Kidney (tissue), 14 donors: ENCODE results near the gene HAO2. TPM values are rescaled to one million over a fixed set of nuclear protein-coding genes. Genes with fewer than 3 reads are reported as not detected.

Experiments
- DNase-seq, 5 donors: peaks; one replicate each; pipeline ENCODE4 v3.0.0-alpha.2; 2013 to 2020
- FAIRE-seq: peaks from 2 replicates; lab custom pipeline; 2012; peaks lifted over from hg19 to GRCh38; lab: Jason Lieb, UNC
- H3K27ac ChIP-seq, 2 donors: one replicate each; pipeline ENCODE4 v1.7.0; 2013; ENCODE audit warnings: low read depth in 2 of 2, low read length in 2 of 2, inconsistent platforms in 1 of 2
- H3K27me3 ChIP-seq: one replicate; pipeline ENCODE4 v1.7.1; 2013; ENCODE audit warnings: low read length, inconsistent platforms; ENCODE audit not compliant: control insufficient read depth, insufficient read depth
- H3K36me3 ChIP-seq, 3 donors: one replicate each; pipeline versions ENCODE4 v1.7.0 to v1.7.1; 2013; ENCODE audit warnings: low read length in 3 of 3, control low read depth in 1 of 3, inconsistent platforms in 1 of 3; ENCODE audit not compliant: insufficient read depth in 3 of 3, control insufficient read depth in 2 of 3
- H3K4me1 ChIP-seq, 3 donors: one replicate each; pipeline versions ENCODE4 v1.7.0 to v1.7.1; 2013; ENCODE audit warnings: low read length in 3 of 3, inconsistent platforms in 1 of 3, low read depth in 1 of 3; ENCODE audit not compliant: control insufficient read depth in 2 of 3, insufficient read depth in 2 of 3
- H3K4me3 ChIP-seq, 3 donors: one replicate each; pipeline versions ENCODE4 v1.7.0 to v1.8.1; 2013; ENCODE audit warnings: low read length in 3 of 3, control low read depth in 1 of 3, inconsistent platforms in 1 of 3
- H3K9ac ChIP-seq, 3 donors: one replicate each; pipeline versions ENCODE4 v1.7.0 to v1.7.1; 2013; ENCODE audit warnings: low read length in 3 of 3, control low read depth in 1 of 3, inconsistent platforms in 1 of 3
- H3K9me3 ChIP-seq, 3 donors: one replicate each; pipeline versions ENCODE4 v1.7.0 to v1.7.1; 2013; ENCODE audit warnings: low read length in 3 of 3, control low read depth in 1 of 3, inconsistent platforms in 1 of 3; ENCODE audit not compliant: control insufficient read depth in 2 of 3, insufficient read depth in 1 of 3
- intact Hi-C: fragments of 100-400 bp; cut with DNase I; formaldehyde crosslinking; loops from one replicate; pipeline ENCODE4 v1.11.1; 2022
- polyA plus RNA-seq: library from polyadenylated mRNA; stranded (reverse); fragments of 350-450 nt; fragmentation: Illumina TruSeq; extraction: RNeasy Lipid Tissue Mini Kit (QIAGEN cat#74804); gene quantifications from one replicate; pipeline ENCODE4 v1.2.3, GENCODE V29; 2014; ENCODE audit warnings: low read depth, low replicate concordance; ENCODE audit not compliant: insufficient read depth
- total RNA-seq: library from RNA; stranded (reverse); fragmentation: NEBNext Ultra II Directional; extraction: Animal tissue kit (Norgen Biotek cat#: 25700); gene quantifications from one replicate; pipeline ENCODE4 v1.2.1, GENCODE V29; 2021
- TF ChIP-seq, protein P1 (sequence below): IDR thresholded peaks from 3 replicates; pipeline ENCODE4 v1.5.1; 2012; ENCODE audit warnings: mild to moderate bottlenecking, moderate library complexity, borderline replicate concordance; ENCODE audit not compliant: insufficient read depth; ENCODE audit errors: extremely low read depth
- donor health status: control.
- donor health status: control.
- donor health status: control.
- donor health status: control.
- donor health status: control.
- donor health status: DM: yes; HTN: yes; CAD: no.
- donor health status: Normal renal cell carcinoma (clear cell type).

The HAO2 gene
- total and polyA plus RNA-seq, 2 donors from 2014 or later: 1.9 to 183 TPM

GRCh38 chr1:119384591-119384990 lies 16.0 kb downstream of the HAO2 start:
- H3K27me3 ChIP-seq: no peaks in the 10 kb centered on the region
- H3K4me1 ChIP-seq: no peaks in the 10 kb centered on the region
- no peak overlapping the region for H3K4me3 ChIP-seq
- peaks cover 0 to 13% (median 0%) of the 10 kb centered on the region in 3 donors for H3K36me3 ChIP-seq
- intact Hi-C loops: no loop called here
- TF ChIP-seq, protein P1, sequence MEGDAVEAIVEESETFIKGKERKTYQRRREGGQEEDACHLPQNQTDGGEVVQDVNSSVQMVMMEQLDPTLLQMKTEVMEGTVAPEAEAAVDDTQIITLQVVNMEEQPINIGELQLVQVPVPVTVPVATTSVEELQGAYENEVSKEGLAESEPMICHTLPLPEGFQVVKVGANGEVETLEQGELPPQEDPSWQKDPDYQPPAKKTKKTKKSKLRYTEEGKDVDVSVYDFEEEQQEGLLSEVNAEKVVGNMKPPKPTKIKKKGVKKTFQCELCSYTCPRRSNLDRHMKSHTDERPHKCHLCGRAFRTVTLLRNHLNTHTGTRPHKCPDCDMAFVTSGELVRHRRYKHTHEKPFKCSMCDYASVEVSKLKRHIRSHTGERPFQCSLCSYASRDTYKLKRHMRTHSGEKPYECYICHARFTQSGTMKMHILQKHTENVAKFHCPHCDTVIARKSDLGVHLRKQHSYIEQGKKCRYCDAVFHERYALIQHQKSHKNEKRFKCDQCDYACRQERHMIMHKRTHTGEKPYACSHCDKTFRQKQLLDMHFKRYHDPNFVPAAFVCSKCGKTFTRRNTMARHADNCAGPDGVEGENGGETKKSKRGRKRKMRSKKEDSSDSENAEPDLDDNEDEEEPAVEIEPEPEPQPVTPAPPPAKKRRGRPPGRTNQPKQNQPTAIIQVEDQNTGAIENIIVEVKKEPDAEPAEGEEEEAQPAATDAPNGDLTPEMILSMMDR: no peak
- H3K9ac ChIP-seq: no peak overlapping the region
- no peaks in the 10 kb centered on the region for H3K9me3 ChIP-seq
- DNase-seq (no peak), FAIRE-seq (no peak)
- H3K27ac ChIP-seq: no peak overlapping the region

- TF ChIP-seq, protein P1: no peak
- intact Hi-C loops: no loop called here
- Histone ChIP-seq H3K9ac (no peak overlapping the region), H3K27me3 (no peaks in the 10 kb centered on the region), H3K36me3 (peaks cover 0 to 13% (median 0%) of the 10 kb centered on the region in 3 donors), H3K4me1 (no peaks in the 10 kb centered on the region), H3K4me3 (no peak overlapping the region), H3K9me3 (no peaks in the 10 kb centered on the region), H3K27ac (no peak overlapping the region)
- FAIRE-seq: no peak
- DNase-seq: no peak
Measured at GRCh38 chr1:119385650-119386049, 17.1 kb downstream of the HAO2 start.

DNA sequence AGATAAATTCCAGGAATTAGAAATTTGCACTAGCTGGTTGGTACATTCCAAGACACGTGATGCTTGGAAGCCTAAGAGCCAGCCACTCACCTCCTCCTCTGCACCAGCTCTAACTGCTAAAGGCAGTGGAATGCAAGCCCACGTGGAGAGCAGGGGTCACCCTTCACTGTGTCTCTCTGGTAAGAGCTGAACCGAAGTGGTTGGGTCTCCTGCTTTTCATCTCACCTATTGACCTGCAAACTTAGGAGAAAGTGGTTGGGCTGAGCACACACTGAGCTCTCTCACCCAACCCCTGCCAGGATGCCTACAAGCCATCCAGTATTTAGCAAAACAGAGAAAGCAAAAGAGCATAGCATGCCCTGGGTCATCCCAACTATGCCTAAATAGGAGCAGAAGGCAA lies 19.3 kb downstream of the HAO2 start:
- H3K9ac ChIP-seq: no peak overlapping the region
- no peak overlapping the region for H3K4me3 ChIP-seq
- H3K4me1 ChIP-seq: no peaks in the 10 kb centered on the region
- H3K27me3 ChIP-seq: no peaks in the 10 kb centered on the region
- FAIRE-seq (no peak), DNase-seq (peak in 1 of 5 donors; percentile 11)
- TF ChIP-seq, protein P1: no peak
- peaks cover 0 to 13% (median 0%) of the 10 kb centered on the region in 3 donors for H3K36me3 ChIP-seq
- H3K9me3 ChIP-seq: no peaks in the 10 kb centered on the region
- H3K27ac ChIP-seq: no peak overlapping the region
- intact Hi-C loops: no loop called here

DNA sequence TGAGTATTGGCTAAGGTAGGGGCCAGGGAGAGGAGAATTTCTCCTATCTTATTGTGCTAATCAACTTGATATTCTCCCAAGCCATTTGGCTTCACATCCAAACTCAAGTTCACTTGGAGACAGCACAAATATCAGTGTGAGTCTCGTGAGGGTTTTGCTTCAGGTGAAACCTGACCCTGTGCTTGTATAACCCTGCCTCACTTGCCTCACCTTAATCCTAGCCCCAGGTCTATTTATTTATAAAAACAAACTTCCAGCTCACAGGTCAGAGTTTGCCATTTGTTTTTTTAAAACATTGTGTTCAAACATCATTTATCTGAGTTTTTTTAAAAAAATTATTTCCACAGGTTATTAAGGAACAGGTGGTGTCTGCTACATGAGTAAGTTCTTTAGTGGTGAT lies 19.9 kb downstream of the HAO2 start:
- Histone ChIP-seq H3K9me3 (no peaks in the 10 kb centered on the region), H3K27ac (no peak overlapping the region), H3K4me3 (no peak overlapping the region), H3K4me1 (no peaks in the 10 kb centered on the region), H3K9ac (no peak overlapping the region), H3K27me3 (no peaks in the 10 kb centered on the region), H3K36me3 (peaks cover 0 to 17% (median 2%) of the 10 kb centered on the region in 3 donors)
- DNase-seq (no peak), FAIRE-seq (no peak)
- TF ChIP-seq, protein P1: no peak
- intact Hi-C loops: no loop called here
